H1 (cell line): ENCODE data around the gene TARBP2. TPM values are rescaled to one million over a fixed set of nuclear protein-coding genes. Genes with fewer than 3 reads are reported as not detected.

ENCODE experiments used
- CTCF ChIA-PET: fragments of 300-600 bp; sonication (Branson Sonifier 250); formaldehyde crosslinking; loops from one replicate; lab custom pipeline; 2021; ENCODE audit not compliant: partially characterized antibody; lab: Charles Lee
- POLR2A ChIA-PET: fragments of 300-600 bp; sonication (Branson Sonifier 250); formaldehyde crosslinking; loops from one replicate; lab custom pipeline; 2021; ENCODE audit warnings: inconsistent platforms; ENCODE audit not compliant: partially characterized antibody; lab: Charles Lee
- DNase-seq, 2 experiments: peaks; one replicate each; pipeline versions ENCODE4 v3.0.0 to v3.0.0-alpha.2; 2010 to 2022; ENCODE audit warnings: low spot score in 2 of 2, low read depth in 1 of 2, mixed read lengths in 1 of 2
- FAIRE-seq: peaks from 2 replicates; lab custom pipeline; 2011; peaks lifted over from hg19 to GRCh38; lab: Jason Lieb, UNC
- H2AFZ ChIP-seq: 2 replicates; pipeline ENCODE4 v1.8.1; 2012; ENCODE audit warnings: low read length, inconsistent platforms
- H2AK5ac ChIP-seq: 2 replicates; pipeline ENCODE4 v1.6.1; 2013; ENCODE audit warnings: low read depth, low read length
- H2BK120ac ChIP-seq: replicated peaks from 2 replicates; pipeline ENCODE3; 2013; ENCODE audit warnings: low read depth, low read length, inconsistent platforms
- H2BK12ac ChIP-seq: 2 replicates; pipeline ENCODE4 v1.6.1; 2013; ENCODE audit warnings: low read depth, low read length
- H2BK15ac ChIP-seq: 2 replicates; pipeline ENCODE4 v1.6.1; 2013; ENCODE audit warnings: low read length
- H2BK20ac ChIP-seq: 2 replicates; pipeline ENCODE4 v1.6.1; 2013; ENCODE audit warnings: low read length
- H2BK5ac ChIP-seq: 2 replicates; pipeline ENCODE4 v1.6.1; 2013; ENCODE audit warnings: low read depth, low read length
- H3K14ac ChIP-seq: 2 replicates; pipeline ENCODE4 v1.6.1; 2013; ENCODE audit warnings: inconsistent platforms; ENCODE audit not compliant: insufficient read length
- H3K18ac ChIP-seq: 2 replicates; pipeline ENCODE4 v1.6.1; 2013; ENCODE audit warnings: low read length; ENCODE audit errors: extremely low read depth
- H3K23ac ChIP-seq: 2 replicates; pipeline ENCODE4 v1.6.1; 2013; ENCODE audit warnings: inconsistent platforms; ENCODE audit not compliant: insufficient read length
- H3K23me2 ChIP-seq: 2 replicates; pipeline ENCODE4 v1.6.1; 2013; ENCODE audit warnings: low read depth, low read length
- H3K27ac ChIP-seq: 2 replicates; pipeline ENCODE4 v1.6.1; 2011; ENCODE audit warnings: low read depth, low read length, inconsistent platforms
- H3K27me3 ChIP-seq, 4 experiments: replicated peaks in 1 of 4; 1 replicate in 1 of 4; 2 replicates in 3 of 4; pipeline versions ENCODE4 v1.6.1 to v1.8.1; 2011 to 2013; ENCODE audit warnings: low read length in 3 of 4, mild to moderate bottlenecking in 3 of 4, inconsistent platforms in 2 of 4, mixed read lengths in 2 of 4, moderate library complexity in 1 of 4; ENCODE audit not compliant: control insufficient read depth in 3 of 4, insufficient read depth in 3 of 4; ENCODE audit errors: extremely low read depth in 1 of 4
- H3K36me3 ChIP-seq, 4 experiments: 2 replicates each; pipeline versions ENCODE4 v1.6.1 to v1.8.1; 2011 to 2013; ENCODE audit warnings: mild to moderate bottlenecking in 4 of 4, low read length in 3 of 4, moderate library complexity in 2 of 4, control low read depth in 1 of 4, inconsistent platforms in 1 of 4; ENCODE audit not compliant: insufficient read depth in 4 of 4, control insufficient read depth in 2 of 4
- H3K4ac ChIP-seq: replicated peaks from 2 replicates; pipeline ENCODE3; 2013; ENCODE audit warnings: low read length, low read depth, mixed read lengths, inconsistent platforms; ENCODE audit not compliant: insufficient read length
- H3K4me1 ChIP-seq, 4 experiments: replicated peaks in 1 of 4; 1 replicate in 1 of 4; 2 replicates in 3 of 4; pipeline versions ENCODE4 v1.6.1 to v1.8.1; 2011 to 2013; ENCODE audit warnings: low read length in 3 of 4, inconsistent platforms in 2 of 4, mixed read lengths in 1 of 4; ENCODE audit not compliant: insufficient read depth in 4 of 4, control insufficient read depth in 3 of 4
- H3K4me2 ChIP-seq, 2 experiments: 2 replicates each; pipeline versions ENCODE4 v1.6.1 to v1.8.1; 2011 to 2013; ENCODE audit warnings: low read depth in 2 of 2, low read length in 2 of 2, control low read depth in 1 of 2, inconsistent platforms in 1 of 2, mild to moderate bottlenecking in 1 of 2; ENCODE audit not compliant: insufficient read depth in 1 of 2
- H3K4me3 ChIP-seq, 4 experiments: fragments of 200-600, 300-600 bp in 1 of 4; sonication (generic), shearing (Covaris generic), sonication (Bioruptor Twin) in 1 of 4; 2 replicates each; pipeline versions ENCODE4 v1.5.1 to v1.8.1; 2011 to 2016; ENCODE audit warnings: low read length in 4 of 4, low read depth in 3 of 4, control low read depth in 2 of 4, inconsistent platforms in 2 of 4, mild to moderate bottlenecking in 2 of 4, mixed read lengths in 1 of 4, moderate library complexity in 1 of 4; ENCODE audit not compliant: insufficient read depth in 2 of 4; ENCODE audit errors: extremely low read depth in 1 of 4
- H3K56ac ChIP-seq: replicated peaks from 2 replicates; pipeline ENCODE3; 2013; ENCODE audit warnings: low read depth, mild to moderate bottlenecking, mixed read lengths, low read length, inconsistent platforms; ENCODE audit not compliant: insufficient read length
- H3K79me1 ChIP-seq: 2 replicates; pipeline ENCODE4 v1.6.1; 2013; ENCODE audit warnings: low read depth, low read length, control low read depth
- H3K79me2 ChIP-seq, 2 experiments: 2 replicates each; pipeline versions ENCODE4 v1.6.1 to v1.8.1; 2012 to 2013; ENCODE audit warnings: low read length in 2 of 2, mild to moderate bottlenecking in 2 of 2, inconsistent platforms in 1 of 2; ENCODE audit not compliant: insufficient read depth in 2 of 2, control insufficient read depth in 1 of 2
- H3K9ac ChIP-seq, 4 experiments: replicated peaks in 1 of 4; 1 replicate in 1 of 4; 2 replicates in 3 of 4; pipeline versions ENCODE4 v1.6.1 to v1.8.1; 2011 to 2013; ENCODE audit warnings: low read depth in 3 of 4, low read length in 3 of 4, control low read depth in 2 of 4, mild to moderate bottlenecking in 2 of 4, moderate library complexity in 2 of 4, inconsistent platforms in 1 of 4; ENCODE audit errors: extremely low read depth in 1 of 4
- H3K9me3 ChIP-seq, 2 experiments: 2 replicates each; pipeline versions ENCODE4 v1.6.1 to v1.8.1; 2012 to 2013; ENCODE audit warnings: mild to moderate bottlenecking in 2 of 2, moderate library complexity in 2 of 2, control low read depth in 1 of 2, inconsistent platforms in 1 of 2, low read depth in 1 of 2, low read length in 1 of 2, mixed read lengths in 1 of 2; ENCODE audit not compliant: insufficient read depth in 2 of 2
- H4K20me1 ChIP-seq, 2 experiments: replicated peaks in 1 of 2; 2 replicates each; pipeline versions ENCODE3 to v1.8.1; 2011 to 2013; ENCODE audit warnings: inconsistent platforms in 2 of 2, low read length in 2 of 2, mild to moderate bottlenecking in 1 of 2; ENCODE audit not compliant: insufficient read depth in 2 of 2, control insufficient read depth in 1 of 2
- H4K5ac ChIP-seq: 2 replicates; pipeline ENCODE4 v1.6.1; 2013; ENCODE audit warnings: low read length, low read depth, mixed read lengths, inconsistent platforms; ENCODE audit not compliant: insufficient read length
- H4K8ac ChIP-seq: 2 replicates; pipeline ENCODE4 v1.8.0; 2013; ENCODE audit warnings: mild to moderate bottlenecking, moderate library complexity, low read length, inconsistent platforms; ENCODE audit not compliant: insufficient read depth; ENCODE audit errors: extremely low read depth
- H4K91ac ChIP-seq: replicated peaks from 2 replicates; pipeline ENCODE3; 2013; ENCODE audit warnings: low read length, mixed read lengths, inconsistent platforms; ENCODE audit not compliant: insufficient read length
- ASH2L ChIP-seq: fragments of 200-600, 300-600 bp; sonication (generic); IDR thresholded peaks from one replicate; pipeline ENCODE4 v1.7.1; 2017; ENCODE audit warnings: low read length
- ATF3 ChIP-seq: IDR thresholded peaks from 2 replicates; pipeline ENCODE4 v1.6.1; 2011; ENCODE audit warnings: low read depth, mild to moderate bottlenecking, low read length; ENCODE audit not compliant: insufficient read depth
- BCL11A ChIP-seq, 2 experiments: IDR thresholded peaks; one replicate each; pipeline ENCODE4 v1.6.1; 2011; ENCODE audit warnings: low read depth in 2 of 2, low read length in 2 of 2, mild to moderate bottlenecking in 2 of 2
- FOSL1 ChIP-seq: IDR thresholded peaks from 2 replicates; pipeline ENCODE4 v1.6.1; 2011; ENCODE audit warnings: mild to moderate bottlenecking, low read depth, low read length, moderate library complexity; ENCODE audit not compliant: insufficient read depth
- GABPA ChIP-seq: IDR thresholded peaks from 2 replicates; pipeline ENCODE4 v1.6.1; 2011; ENCODE audit warnings: mild to moderate bottlenecking, low read length, moderate library complexity, borderline replicate concordance; ENCODE audit not compliant: insufficient read depth
- HDAC6 ChIP-seq: IDR thresholded peaks from one replicate; pipeline ENCODE4 v1.7.1; 2012; ENCODE audit warnings: low read depth, mild to moderate bottlenecking, inconsistent platforms, low read length, moderate library complexity
- NRF1 ChIP-seq: IDR thresholded peaks from 2 replicates; pipeline ENCODE4 v1.6.1; 2011; ENCODE audit warnings: mild to moderate bottlenecking, low read depth, low read length, improper control_type of control experiment
- POLR2A ChIP-seq, 2 experiments: IDR thresholded peaks; 1 replicate in 1 of 2; 2 replicates in 1 of 2; pipeline ENCODE4 v1.6.1; 2011; ENCODE audit warnings: low read depth in 2 of 2, low read length in 2 of 2, mild to moderate bottlenecking in 2 of 2; ENCODE audit errors: control extremely low read depth in 1 of 2
- RFX5 ChIP-seq: IDR thresholded peaks from 2 replicates; pipeline ENCODE4 v1.6.1; 2011; ENCODE audit warnings: low read depth, low read length, improper control_type of control experiment, borderline replicate concordance
- SAP30 ChIP-seq: fragments of 300-600 bp; sonication (generic); IDR thresholded peaks from 2 replicates; pipeline ENCODE4 v1.7.1; 2012; ENCODE audit warnings: low read length, moderate library complexity, mild to moderate bottlenecking, inconsistent platforms; ENCODE audit not compliant: insufficient read depth, insufficient replicate concordance
- SP1 ChIP-seq: IDR thresholded peaks from 2 replicates; pipeline ENCODE4 v1.6.1; 2011; ENCODE audit warnings: low read depth, low read length
- SUZ12 ChIP-seq: fragments of 200-600 bp; sonication (generic); IDR thresholded peaks from 2 replicates; pipeline ENCODE4 v1.6.1; 2012; ENCODE audit warnings: mild to moderate bottlenecking, inconsistent platforms, low read length, moderate library complexity, mixed read lengths
- TCF12 ChIP-seq: IDR thresholded peaks from 2 replicates; pipeline ENCODE4 v1.6.1; 2011; ENCODE audit warnings: low read depth, mild to moderate bottlenecking, low read length
- TEAD4 ChIP-seq: IDR thresholded peaks from 2 replicates; pipeline ENCODE4 v1.6.1; 2012; ENCODE audit warnings: low read depth, low read length, inconsistent platforms, mixed read lengths
- WGBS, 2 experiments: shearing (Covaris generic) in 1 of 2; methylation state at CpG; one replicate each; pipeline versions ENCODE4 v1.1.6 to v1.1.7; 2013 to 2015; ENCODE audit warnings: low lambda C conversion rate in 2 of 2, mixed read lengths in 2 of 2, inconsistent platforms in 1 of 2, low coverage in 1 of 2, missing lambda C conversion rate in 1 of 2; ENCODE audit not compliant: insufficient replicate concordance in 2 of 2, insufficient coverage in 1 of 2, insufficient read length in 1 of 2; ENCODE audit errors: extremely low coverage in 1 of 2, missing lambda C conversion rate in 1 of 2; 5-methylcytosine and 5-hydroxymethylcytosine counted together
- polyA plus RNA-seq, 7 experiments: library from polyadenylated mRNA; depleted of rRNA in 3 of 7; stranded (reverse) in 5 of 7; unstranded in 2 of 7; fragments of >200 nt in 5 of 7; fragments of 200-250 nt in 2 of 7; gene quantifications; 1 replicate in 5 of 7; 2 replicates in 1 of 7; 4 replicates in 1 of 7; pipeline versions ENCODE4 v1.2.1 to v1.2.3, GENCODE V29; 2011 to 2013; ENCODE audit warnings: missing spikeins in 2 of 7, mixed read lengths in 2 of 7
- total RNA-seq: library from RNA; stranded (reverse); fragmentation: NEBNext Ultra II Directional; extraction: Animal tissue kit (Norgen Biotek cat#: 25700); gene quantifications from 2 replicates; pipeline ENCODE4 v1.2.1, GENCODE V29; 2021

TARBP2 gene
- total and polyA plus RNA-seq, 2 of the 8 experiments (the other 6 are each of a cell fraction or from before 2014, with no cell fraction given): 69.9 to 122 TPM

DNA sequence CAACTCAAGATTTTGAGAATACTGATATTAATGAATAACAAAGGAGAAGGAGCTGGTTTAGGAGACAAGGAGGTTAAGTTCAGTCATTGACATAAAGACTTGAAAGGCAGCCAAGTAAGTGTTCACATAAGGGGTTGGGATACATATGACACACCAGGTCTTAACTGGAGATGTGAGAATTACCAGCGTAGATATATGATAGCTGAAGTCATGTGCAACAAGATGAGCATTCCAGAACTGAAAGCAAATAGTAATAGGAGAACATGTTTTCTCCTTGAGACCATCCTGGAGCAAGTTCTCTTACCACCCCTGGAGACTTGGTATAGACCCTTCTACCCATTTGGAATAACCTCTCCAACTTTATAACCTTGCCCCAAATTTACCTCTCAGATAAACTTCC, 49.5 kb downstream of the TARBP2 start:
- H2BK15ac ChIP-seq: no peak overlapping the region
- no peak overlapping the region for H2AFZ ChIP-seq
- no peaks in the 10 kb centered on the region for H3K79me1 ChIP-seq
- H3K27me3 ChIP-seq: no peaks in the 10 kb centered on the region
- ChIA-PET POLR2A (no interaction called here), CTCF (no interaction called here)
- WGBS, 2 experiments: 88% methylated on average over 1 of the region's 1 CpG; no CpG with 5 or more reads in 1 of the 2 experiments
- FAIRE-seq (no peak), DNase-seq (no peak)
- H3K27ac ChIP-seq: no peak overlapping the region
- no peaks in the 10 kb centered on the region for H4K20me1 ChIP-seq
- no peak overlapping the region for H3K14ac ChIP-seq
- no peak overlapping the region for H3K9ac ChIP-seq
- H3K36me3 ChIP-seq: peaks cover 0 to 3% (median 0%) of the 10 kb centered on the region in 4 experiments; a peak in 1 of 8 replicates
- no peak overlapping the region for H3K4me3 ChIP-seq
- no peak overlapping the region for H2BK12ac ChIP-seq
- H3K4me1 ChIP-seq: no peaks in the 10 kb centered on the region; a peak in 1 of 7 replicates
- H3K56ac ChIP-seq: no peak overlapping the region
- H2BK120ac ChIP-seq: no peak overlapping the region
- no peak overlapping the region for H2BK20ac ChIP-seq
- no peak overlapping the region for H3K4me2 ChIP-seq
- no peak overlapping the region for H3K4ac ChIP-seq
- H2BK5ac ChIP-seq: no peak overlapping the region
- H4K91ac ChIP-seq: no peak overlapping the region
- H3K18ac ChIP-seq: no peak overlapping the region
- H3K23me2 ChIP-seq: no peaks in the 10 kb centered on the region
- no peaks in the 10 kb centered on the region for H3K9me3 ChIP-seq
- H4K5ac ChIP-seq: no peak overlapping the region
- no peaks in the 10 kb centered on the region for H3K79me2 ChIP-seq
- no peak overlapping the region for H3K23ac ChIP-seq
- no peak overlapping the region for H2AK5ac ChIP-seq
- H4K8ac ChIP-seq: no peak overlapping the region
- no peak for TF ChIP-seq ASH2L
- TF ChIP-seq TCF12: no peak
- no peak for TF ChIP-seq RFX5
- no peak for TF ChIP-seq HDAC6
- no peak for TF ChIP-seq SUZ12
- no peak for TF ChIP-seq POLR2A (IDR thresholded peaks at IDR 0.05; ENCODE audit: control extremely low read depth in 1 of 2, low read depth in 2 of 2, low read length in 2 of 2)
- no peak for TF ChIP-seq GABPA
- no peak for TF ChIP-seq ATF3
- TF ChIP-seq BCL11A (IDR thresholded peaks at IDR 0.05; ENCODE audit: low read depth in 2 of 2, low read length in 2 of 2): no peak
- TF ChIP-seq SP1: no peak
- no peak for TF ChIP-seq TEAD4
- no peak for TF ChIP-seq FOSL1
- no peak for TF ChIP-seq NRF1
- no peak for TF ChIP-seq SAP30
